H1 (cell line): Measurements from ENCODE around the gene ZBP1. TPM values are rescaled to one million over a fixed set of nuclear protein-coding genes. Genes with fewer than 3 reads are reported as not detected.

ENCODE experiments used
- CTCF ChIA-PET: fragments of 300-600 bp; sonication (Branson Sonifier 250); formaldehyde crosslinking; loops from one replicate; lab custom pipeline; 2021; ENCODE audit not compliant: partially characterized antibody; lab: Charles Lee
- POLR2A ChIA-PET: fragments of 300-600 bp; sonication (Branson Sonifier 250); formaldehyde crosslinking; loops from one replicate; lab custom pipeline; 2021; ENCODE audit warnings: inconsistent platforms; ENCODE audit not compliant: partially characterized antibody; lab: Charles Lee
- DNase-seq, 2 experiments: peaks; one replicate each; pipeline versions ENCODE4 v3.0.0 to v3.0.0-alpha.2; 2010 to 2022; ENCODE audit warnings: low spot score in 2 of 2, low read depth in 1 of 2, mixed read lengths in 1 of 2
- FAIRE-seq: peaks from 2 replicates; lab custom pipeline; 2011; peaks lifted over from hg19 to GRCh38; lab: Jason Lieb, UNC
- H2AFZ ChIP-seq: 2 replicates; pipeline ENCODE4 v1.8.1; 2012; ENCODE audit warnings: low read length, inconsistent platforms
- H2AK5ac ChIP-seq: 2 replicates; pipeline ENCODE4 v1.6.1; 2013; ENCODE audit warnings: low read depth, low read length
- H2BK120ac ChIP-seq: replicated peaks from 2 replicates; pipeline ENCODE3; 2013; ENCODE audit warnings: low read depth, low read length, inconsistent platforms
- H2BK12ac ChIP-seq: 2 replicates; pipeline ENCODE4 v1.6.1; 2013; ENCODE audit warnings: low read depth, low read length
- H2BK15ac ChIP-seq: 2 replicates; pipeline ENCODE4 v1.6.1; 2013; ENCODE audit warnings: low read length
- H2BK20ac ChIP-seq: 2 replicates; pipeline ENCODE4 v1.6.1; 2013; ENCODE audit warnings: low read length
- H2BK5ac ChIP-seq: 2 replicates; pipeline ENCODE4 v1.6.1; 2013; ENCODE audit warnings: low read depth, low read length
- H3K14ac ChIP-seq: 2 replicates; pipeline ENCODE4 v1.6.1; 2013; ENCODE audit warnings: inconsistent platforms; ENCODE audit not compliant: insufficient read length
- H3K18ac ChIP-seq: 2 replicates; pipeline ENCODE4 v1.6.1; 2013; ENCODE audit warnings: low read length; ENCODE audit errors: extremely low read depth
- H3K23ac ChIP-seq: 2 replicates; pipeline ENCODE4 v1.6.1; 2013; ENCODE audit warnings: inconsistent platforms; ENCODE audit not compliant: insufficient read length
- H3K23me2 ChIP-seq: 2 replicates; pipeline ENCODE4 v1.6.1; 2013; ENCODE audit warnings: low read depth, low read length
- H3K27ac ChIP-seq: 2 replicates; pipeline ENCODE4 v1.6.1; 2011; ENCODE audit warnings: low read depth, low read length, inconsistent platforms
- H3K27me3 ChIP-seq, 4 experiments: replicated peaks in 1 of 4; 1 replicate in 1 of 4; 2 replicates in 3 of 4; pipeline versions ENCODE4 v1.6.1 to v1.8.1; 2011 to 2013; ENCODE audit warnings: low read length in 3 of 4, mild to moderate bottlenecking in 3 of 4, inconsistent platforms in 2 of 4, mixed read lengths in 2 of 4, moderate library complexity in 1 of 4; ENCODE audit not compliant: control insufficient read depth in 3 of 4, insufficient read depth in 3 of 4; ENCODE audit errors: extremely low read depth in 1 of 4
- H3K36me3 ChIP-seq, 4 experiments: 2 replicates each; pipeline versions ENCODE4 v1.6.1 to v1.8.1; 2011 to 2013; ENCODE audit warnings: mild to moderate bottlenecking in 4 of 4, low read length in 3 of 4, moderate library complexity in 2 of 4, control low read depth in 1 of 4, inconsistent platforms in 1 of 4; ENCODE audit not compliant: insufficient read depth in 4 of 4, control insufficient read depth in 2 of 4
- H3K4ac ChIP-seq: replicated peaks from 2 replicates; pipeline ENCODE3; 2013; ENCODE audit warnings: low read length, low read depth, mixed read lengths, inconsistent platforms; ENCODE audit not compliant: insufficient read length
- H3K4me1 ChIP-seq, 4 experiments: replicated peaks in 1 of 4; 1 replicate in 1 of 4; 2 replicates in 3 of 4; pipeline versions ENCODE4 v1.6.1 to v1.8.1; 2011 to 2013; ENCODE audit warnings: low read length in 3 of 4, inconsistent platforms in 2 of 4, mixed read lengths in 1 of 4; ENCODE audit not compliant: insufficient read depth in 4 of 4, control insufficient read depth in 3 of 4
- H3K4me2 ChIP-seq, 2 experiments: 2 replicates each; pipeline versions ENCODE4 v1.6.1 to v1.8.1; 2011 to 2013; ENCODE audit warnings: low read depth in 2 of 2, low read length in 2 of 2, control low read depth in 1 of 2, inconsistent platforms in 1 of 2, mild to moderate bottlenecking in 1 of 2; ENCODE audit not compliant: insufficient read depth in 1 of 2
- H3K4me3 ChIP-seq, 4 experiments: fragments of 200-600, 300-600 bp in 1 of 4; sonication (generic), shearing (Covaris generic), sonication (Bioruptor Twin) in 1 of 4; 2 replicates each; pipeline versions ENCODE4 v1.5.1 to v1.8.1; 2011 to 2016; ENCODE audit warnings: low read length in 4 of 4, low read depth in 3 of 4, control low read depth in 2 of 4, inconsistent platforms in 2 of 4, mild to moderate bottlenecking in 2 of 4, mixed read lengths in 1 of 4, moderate library complexity in 1 of 4; ENCODE audit not compliant: insufficient read depth in 2 of 4; ENCODE audit errors: extremely low read depth in 1 of 4
- H3K56ac ChIP-seq: replicated peaks from 2 replicates; pipeline ENCODE3; 2013; ENCODE audit warnings: low read depth, mild to moderate bottlenecking, mixed read lengths, low read length, inconsistent platforms; ENCODE audit not compliant: insufficient read length
- H3K79me1 ChIP-seq: 2 replicates; pipeline ENCODE4 v1.6.1; 2013; ENCODE audit warnings: low read depth, low read length, control low read depth
- H3K79me2 ChIP-seq, 2 experiments: 2 replicates each; pipeline versions ENCODE4 v1.6.1 to v1.8.1; 2012 to 2013; ENCODE audit warnings: low read length in 2 of 2, mild to moderate bottlenecking in 2 of 2, inconsistent platforms in 1 of 2; ENCODE audit not compliant: insufficient read depth in 2 of 2, control insufficient read depth in 1 of 2
- H3K9ac ChIP-seq, 4 experiments: replicated peaks in 1 of 4; 1 replicate in 1 of 4; 2 replicates in 3 of 4; pipeline versions ENCODE4 v1.6.1 to v1.8.1; 2011 to 2013; ENCODE audit warnings: low read depth in 3 of 4, low read length in 3 of 4, control low read depth in 2 of 4, mild to moderate bottlenecking in 2 of 4, moderate library complexity in 2 of 4, inconsistent platforms in 1 of 4; ENCODE audit errors: extremely low read depth in 1 of 4
- H3K9me3 ChIP-seq, 2 experiments: 2 replicates each; pipeline versions ENCODE4 v1.6.1 to v1.8.1; 2012 to 2013; ENCODE audit warnings: mild to moderate bottlenecking in 2 of 2, moderate library complexity in 2 of 2, control low read depth in 1 of 2, inconsistent platforms in 1 of 2, low read depth in 1 of 2, low read length in 1 of 2, mixed read lengths in 1 of 2; ENCODE audit not compliant: insufficient read depth in 2 of 2
- H4K20me1 ChIP-seq, 2 experiments: replicated peaks in 1 of 2; 2 replicates each; pipeline versions ENCODE3 to v1.8.1; 2011 to 2013; ENCODE audit warnings: inconsistent platforms in 2 of 2, low read length in 2 of 2, mild to moderate bottlenecking in 1 of 2; ENCODE audit not compliant: insufficient read depth in 2 of 2, control insufficient read depth in 1 of 2
- H4K5ac ChIP-seq: 2 replicates; pipeline ENCODE4 v1.6.1; 2013; ENCODE audit warnings: low read length, low read depth, mixed read lengths, inconsistent platforms; ENCODE audit not compliant: insufficient read length
- H4K8ac ChIP-seq: 2 replicates; pipeline ENCODE4 v1.8.0; 2013; ENCODE audit warnings: mild to moderate bottlenecking, moderate library complexity, low read length, inconsistent platforms; ENCODE audit not compliant: insufficient read depth; ENCODE audit errors: extremely low read depth
- H4K91ac ChIP-seq: replicated peaks from 2 replicates; pipeline ENCODE3; 2013; ENCODE audit warnings: low read length, mixed read lengths, inconsistent platforms; ENCODE audit not compliant: insufficient read length
- JUND ChIP-seq: IDR thresholded peaks from 2 replicates; pipeline ENCODE4 v1.6.1; 2011; ENCODE audit warnings: mild to moderate bottlenecking, improper control_type of control experiment, low read length
- WGBS, 2 experiments: shearing (Covaris generic) in 1 of 2; methylation state at CpG; one replicate each; pipeline versions ENCODE4 v1.1.6 to v1.1.7; 2013 to 2015; ENCODE audit warnings: low lambda C conversion rate in 2 of 2, mixed read lengths in 2 of 2, inconsistent platforms in 1 of 2, low coverage in 1 of 2, missing lambda C conversion rate in 1 of 2; ENCODE audit not compliant: insufficient replicate concordance in 2 of 2, insufficient coverage in 1 of 2, insufficient read length in 1 of 2; ENCODE audit errors: extremely low coverage in 1 of 2, missing lambda C conversion rate in 1 of 2; 5-methylcytosine and 5-hydroxymethylcytosine counted together
- polyA plus RNA-seq, 7 experiments: library from polyadenylated mRNA; depleted of rRNA in 3 of 7; stranded (reverse) in 5 of 7; unstranded in 2 of 7; fragments of >200 nt in 5 of 7; fragments of 200-250 nt in 2 of 7; gene quantifications; 1 replicate in 5 of 7; 2 replicates in 1 of 7; 4 replicates in 1 of 7; pipeline versions ENCODE4 v1.2.1 to v1.2.3, GENCODE V29; 2011 to 2013; ENCODE audit warnings: missing spikeins in 2 of 7, mixed read lengths in 2 of 7
- total RNA-seq: library from RNA; stranded (reverse); fragmentation: NEBNext Ultra II Directional; extraction: Animal tissue kit (Norgen Biotek cat#: 25700); gene quantifications from 2 replicates; pipeline ENCODE4 v1.2.1, GENCODE V29; 2021

Gene ZBP1
- total and polyA plus RNA-seq, 2 of the 8 experiments (the other 6 are each of a cell fraction or from before 2014, with no cell fraction given): not detected

DNA sequence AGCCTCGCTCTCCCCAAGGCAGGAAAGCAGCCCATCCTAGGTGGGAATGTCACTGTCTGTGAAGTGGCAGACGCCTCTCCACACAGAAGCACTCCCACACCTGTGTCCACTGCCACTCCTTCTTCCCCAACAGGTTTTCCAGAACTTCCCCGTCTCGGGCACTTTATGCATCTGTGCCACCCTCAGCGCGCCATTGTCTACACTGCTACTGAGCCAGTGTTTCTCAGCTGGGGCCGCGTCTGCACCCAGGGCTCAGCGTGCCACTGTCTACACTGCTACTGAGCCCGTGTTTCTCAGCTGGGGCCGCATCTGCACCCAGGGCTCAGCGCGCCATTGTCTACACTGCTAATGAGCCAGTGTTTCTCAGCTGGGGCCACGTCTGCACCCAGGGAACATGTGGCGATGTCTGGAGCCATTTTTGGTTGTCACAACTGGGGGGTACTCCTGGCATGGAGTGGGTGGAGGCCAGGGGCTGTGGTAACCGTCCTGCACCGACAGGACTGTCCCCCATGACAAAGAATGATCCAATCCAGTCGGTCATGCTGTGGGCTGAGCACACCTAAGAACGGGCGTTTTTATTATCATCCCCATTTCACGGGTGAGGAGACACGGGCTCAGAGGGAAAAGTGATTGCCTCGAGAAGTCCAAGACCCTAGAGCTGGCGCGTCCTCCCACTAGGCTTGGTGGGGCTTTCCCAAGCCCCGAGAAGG, 41.7 kb upstream of the ZBP1 start:
- H3K23ac ChIP-seq: no peak overlapping the region
- no peak for TF ChIP-seq JUND
- 85% methylated on average over 25 of the region's 26 CpGs; no CpG with 5 or more reads in 1 of the 2 experiments for WGBS, 2 experiments
- H3K23me2 ChIP-seq: peaks cover 8% of the 10 kb centered on the region; the same call in 1 of the 2 replicates
- H3K18ac ChIP-seq: no peak overlapping the region; the same call in 1 of the 2 replicates
- no peak overlapping the region for H4K91ac ChIP-seq
- H2BK5ac ChIP-seq: no peak overlapping the region; the same call in 1 of the 2 replicates
- H3K56ac ChIP-seq: no peak overlapping the region
- no peak overlapping the region for H3K4me3 ChIP-seq
- H4K5ac ChIP-seq: no peak overlapping the region
- ChIA-PET POLR2A (no interaction called here), CTCF (no interaction called here)
- peaks cover 17% of the 10 kb centered on the region for H3K79me1 ChIP-seq
- H2BK12ac ChIP-seq: no peak overlapping the region
- FAIRE-seq (no peak), DNase-seq (peak in 1 of 2 experiments; percentile 39)
- no peaks in the 10 kb centered on the region for H3K9me3 ChIP-seq
- peak overlapping the region; percentile 57; the same call in 1 of the 2 replicates for H4K8ac ChIP-seq
- no peak overlapping the region for H2AFZ ChIP-seq
- peaks cover 0 to 20% (median 4%) of the 10 kb centered on the region in 4 experiments; a peak in 6 of 7 replicates for H3K4me1 ChIP-seq
- peaks cover 0 to 5% (median 2%) of the 10 kb centered on the region in 4 experiments; a peak in 3 of 8 replicates for H3K36me3 ChIP-seq
- no peak overlapping the region for H2BK15ac ChIP-seq
- no peak overlapping the region for H2AK5ac ChIP-seq
- no peak overlapping the region for H3K4me2 ChIP-seq
- no peak overlapping the region for H3K9ac ChIP-seq
- H3K79me2 ChIP-seq: peaks cover 0 to 35% of the 10 kb centered on the region in 2 experiments; a peak in 3 of 4 replicates
- no peak overlapping the region for H3K14ac ChIP-seq
- no peak overlapping the region for H3K27ac ChIP-seq
- H2BK120ac ChIP-seq: no peak overlapping the region
- no peak overlapping the region for H3K4ac ChIP-seq
- H2BK20ac ChIP-seq: no peak overlapping the region
- no peaks in the 10 kb centered on the region for H3K27me3 ChIP-seq
- H4K20me1 ChIP-seq: peaks cover 2 to 22% of the 10 kb centered on the region in 2 experiments
